IMR-90 (cell line): ENCODE results near the gene SOX1. TPM values are rescaled to one million over a fixed set of nuclear protein-coding genes. Genes with fewer than 3 reads are reported as not detected.

ENCODE experiments used
- ATAC-seq: fragments of 200-7000 bp; cut with Tn5 transposase; 2 replicates; pipeline ENCODE4 v1.9.1; 2020; ENCODE audit warnings: low read depth, mild to moderate bottlenecking, moderate library complexity
- BruUV-seq: library from RNA; stranded (reverse); fragments of 400-500 nt; replicated peaks from 2 replicates; lab custom pipeline; 2021; lab: Mats Ljungman, UMichigan
- CTCF ChIA-PET: fragments of 300-600 bp; formaldehyde crosslinking; extraction: SDS; loops from one replicate; lab custom pipeline; 2021; ENCODE audit warnings: antibody characterized with exemption; lab: Yijun Ruan, JAX
- POLR2A ChIA-PET: fragments of 300-600 bp; sonication (Branson Sonifier 250); formaldehyde crosslinking; loops from one replicate; lab custom pipeline; 2022; ENCODE audit warnings: antibody characterized with exemption; ENCODE audit not compliant: unreplicated experiment; lab: Charles Lee
- DNase-seq: peaks from one replicate; pipeline ENCODE4 v3.0.0; 2013
- H2AFZ ChIP-seq: replicated peaks from 2 replicates; pipeline ENCODE3; 2013; ENCODE audit warnings: low read length, mild to moderate bottlenecking; ENCODE audit not compliant: poor library complexity
- H2AK5ac ChIP-seq: 2 replicates; pipeline ENCODE4 v1.6.1; 2013; ENCODE audit warnings: low read depth, low read length, inconsistent platforms
- H2AK9ac ChIP-seq: replicated peaks from 2 replicates; pipeline ENCODE3; 2013; ENCODE audit warnings: mild to moderate bottlenecking, low read depth, low read length, moderate library complexity; ENCODE audit not compliant: poor library complexity
- H2BK120ac ChIP-seq: 2 replicates; pipeline ENCODE4 v1.6.1; 2013; ENCODE audit warnings: low read depth, low read length, inconsistent platforms
- H2BK15ac ChIP-seq: 3 replicates; pipeline ENCODE4 v1.6.1; 2013; ENCODE audit warnings: low read depth, low read length, inconsistent platforms
- H2BK20ac ChIP-seq: 2 replicates; pipeline ENCODE4 v1.6.1; 2013; ENCODE audit warnings: low read depth, mild to moderate bottlenecking, inconsistent platforms, low read length, moderate library complexity
- H2BK5ac ChIP-seq: 2 replicates; pipeline ENCODE4 v1.6.1; 2013; ENCODE audit warnings: mild to moderate bottlenecking, low read depth, low read length, inconsistent platforms; ENCODE audit not compliant: poor library complexity, severe bottlenecking
- H3K14ac ChIP-seq: replicated peaks from 2 replicates; pipeline ENCODE4 v1.6.1; 2013; ENCODE audit warnings: low read depth, low read length, inconsistent platforms
- H3K18ac ChIP-seq: 2 replicates; pipeline ENCODE4 v1.6.1; 2013; ENCODE audit warnings: low read depth, low read length, control low read depth
- H3K23ac ChIP-seq: 2 replicates; pipeline ENCODE4 v1.6.1; 2013; ENCODE audit warnings: low read depth, low read length, inconsistent platforms
- H3K27ac ChIP-seq: 2 replicates; pipeline ENCODE4 v1.5.1; 2013; ENCODE audit warnings: mild to moderate bottlenecking, control low read depth, low read length; ENCODE audit not compliant: insufficient read depth
- H3K27me3 ChIP-seq: 2 replicates; pipeline ENCODE4 v1.6.1; 2013; ENCODE audit warnings: low read length; ENCODE audit not compliant: control insufficient read depth, insufficient read depth
- H3K36me3 ChIP-seq: 2 replicates; pipeline ENCODE4 v1.6.1; 2013; ENCODE audit warnings: low read length, mixed read lengths; ENCODE audit not compliant: control insufficient read depth, insufficient read depth
- H3K4ac ChIP-seq: 2 replicates; pipeline ENCODE4 v1.6.1; 2013; ENCODE audit warnings: low read depth, low read length, inconsistent platforms
- H3K4me1 ChIP-seq: 2 replicates; pipeline ENCODE4 v1.6.1; 2013; ENCODE audit warnings: low read length, mixed read lengths; ENCODE audit not compliant: control insufficient read depth, insufficient read depth
- H3K4me2 ChIP-seq: 2 replicates; pipeline ENCODE4 v1.6.1; 2013; ENCODE audit warnings: low read depth, mild to moderate bottlenecking, control low read depth, low read length, moderate library complexity
- H3K4me3 ChIP-seq: 2 replicates; pipeline ENCODE4 v1.5.1; 2013; ENCODE audit warnings: low read depth, mild to moderate bottlenecking, control low read depth, low read length, moderate library complexity; ENCODE audit not compliant: insufficient read depth
- H3K56ac ChIP-seq: 2 replicates; pipeline ENCODE4 v1.6.1; 2013; ENCODE audit warnings: low read length, inconsistent platforms; ENCODE audit not compliant: insufficient read depth; ENCODE audit errors: extremely low read depth
- H3K79me1 ChIP-seq, 2 experiments: 2 replicates each; pipeline ENCODE4 v1.6.1; 2013; ENCODE audit warnings: low read length in 2 of 2, inconsistent platforms in 1 of 2, low read depth in 1 of 2
- H3K9ac ChIP-seq: 2 replicates; pipeline ENCODE4 v1.6.1; 2013; ENCODE audit warnings: low read depth, low read length, control low read depth
- H3K9me1 ChIP-seq: 2 replicates; pipeline ENCODE4 v1.6.1; 2013; ENCODE audit warnings: low read length, inconsistent platforms; ENCODE audit not compliant: insufficient read depth
- H3K9me3 ChIP-seq: 2 replicates; pipeline ENCODE4 v1.6.1; 2013; ENCODE audit warnings: low read length; ENCODE audit not compliant: control insufficient read depth, insufficient read depth
- H4K20me1 ChIP-seq: 2 replicates; pipeline ENCODE4 v1.6.1; 2013; ENCODE audit warnings: low read length, inconsistent platforms; ENCODE audit not compliant: insufficient read depth
- H4K5ac ChIP-seq: 2 replicates; pipeline ENCODE4 v1.6.1; 2013; ENCODE audit warnings: mild to moderate bottlenecking, low read depth, low read length, control low read depth
- H4K8ac ChIP-seq, 2 experiments: 2 replicates each; pipeline ENCODE4 v1.6.1; 2013; ENCODE audit warnings: low read depth in 2 of 2, low read length in 2 of 2, control low read depth in 1 of 2, inconsistent platforms in 1 of 2
- H4K91ac ChIP-seq: 2 replicates; pipeline ENCODE4 v1.6.1; 2013; ENCODE audit warnings: low read depth, low read length, inconsistent platforms; ENCODE audit not compliant: insufficient read depth
- BHLHE40 ChIP-seq: fragments of 150-350 bp; IDR thresholded peaks from 2 replicates; pipeline ENCODE4 v1.6.1; 2016; ENCODE audit warnings: mild to moderate bottlenecking, low read depth, low read length
- CEBPB ChIP-seq: IDR thresholded peaks from 2 replicates; pipeline ENCODE4 v1.6.1; 2012; ENCODE audit warnings: low read depth, low read length, improper control_type of control experiment
- CHD1 ChIP-seq: IDR thresholded peaks from 2 replicates; pipeline ENCODE4 v1.6.1; 2012; ENCODE audit warnings: low read depth, low read length, improper control_type of control experiment
- FOS ChIP-seq: fragments of 150-350 bp; IDR thresholded peaks from 2 replicates; pipeline ENCODE4 v1.6.1; 2016; ENCODE audit warnings: low read depth, low read length
- MAFK ChIP-seq: IDR thresholded peaks from 2 replicates; pipeline ENCODE4 v1.6.1; 2012; ENCODE audit warnings: low read depth, low read length, improper control_type of control experiment
- MAZ ChIP-seq: IDR thresholded peaks from 2 replicates; pipeline ENCODE4 v1.6.1; 2012; ENCODE audit warnings: low read depth, mild to moderate bottlenecking, low read length, improper control_type of control experiment, moderate library complexity, borderline replicate concordance
- MXI1 ChIP-seq: IDR thresholded peaks from 2 replicates; pipeline ENCODE4 v1.6.1; 2012; ENCODE audit warnings: low read depth, mild to moderate bottlenecking, low read length, moderate library complexity, borderline replicate concordance
- NFE2L2 ChIP-seq: fragments of 150-350 bp; IDR thresholded peaks from 2 replicates; pipeline ENCODE4 v1.6.1; 2016; ENCODE audit warnings: low read depth, mild to moderate bottlenecking, low read length
- POLR2A ChIP-seq: IDR thresholded peaks from 2 replicates; pipeline ENCODE4 v1.6.1; 2012; ENCODE audit warnings: mild to moderate bottlenecking, low read depth, low read length
- RAD21 ChIP-seq: IDR thresholded peaks from 2 replicates; pipeline ENCODE4 v1.6.1; 2012; ENCODE audit warnings: low read length, improper control_type of control experiment
- RCOR1 ChIP-seq: IDR thresholded peaks from 2 replicates; pipeline ENCODE4 v1.6.1; 2012; ENCODE audit warnings: mild to moderate bottlenecking, low read length, improper control_type of control experiment; ENCODE audit not compliant: insufficient replicate concordance
- RFX5 ChIP-seq: IDR thresholded peaks from 2 replicates; pipeline ENCODE4 v1.8.0; 2012; ENCODE audit warnings: low read depth, mild to moderate bottlenecking, low read length, moderate library complexity
- SMC3 ChIP-seq: fragments of 150-350 bp; IDR thresholded peaks from 2 replicates; pipeline ENCODE4 v1.6.1; 2016; ENCODE audit warnings: low read depth, mild to moderate bottlenecking, antibody characterized with exemption, low read length, moderate library complexity
- USF2 ChIP-seq: fragments of 150-350 bp; IDR thresholded peaks from 2 replicates; pipeline ENCODE4 v1.6.1; 2017; ENCODE audit warnings: mild to moderate bottlenecking, antibody characterized with exemption, low read length, low read depth
- WGBS, 2 experiments: methylation state at CpG; one replicate each; pipeline versions ENCODE4 v1.1.5 to v1.1.7; 2013; ENCODE audit warnings: missing lambda C conversion rate in 2 of 2; ENCODE audit not compliant: insufficient read length in 1 of 2; ENCODE audit errors: extremely low coverage in 2 of 2; 5-methylcytosine and 5-hydroxymethylcytosine counted together
- dilution Hi-C: fragments of 300-500 bp; cut with HindIII; formaldehyde crosslinking; loops from one replicate; pipeline ENCODE4 v1.14.3; 2018; ENCODE audit warnings: low sequenced_read_pairs; ENCODE audit not compliant: unreplicated experiment
- in situ Hi-C: fragments of 300-500 bp; cut with MboI; formaldehyde crosslinking; loops from 3 replicates; pipeline ENCODE4 v1.14.3; 2019; ENCODE audit warnings: low sequenced_read_pairs, inconsistent platforms, mixed read lengths
- intact Hi-C: fragments of 100-400 bp; cut with micrococcal nuclease; formaldehyde crosslinking; loops from 2 replicates; pipeline ENCODE4 v1.10.0; 2022
- polyA plus RNA-seq, 3 experiments: library from polyadenylated mRNA; depleted of rRNA; stranded (reverse); fragments of >200 nt; gene quantifications; 2 replicates each; pipeline ENCODE4 v1.2.3, GENCODE V29; 2012; ENCODE audit warnings: low replicate concordance in 1 of 3
- total RNA-seq: library from RNA; depleted of rRNA; stranded (reverse); fragments of >200 nt; gene quantifications from 2 replicates; pipeline ENCODE4 v1.2.3, GENCODE V29; 2012
- TF ChIP-seq, protein P1 (sequence below): conservative IDR thresholded peaks from 2 replicates; pipeline ENCODE4 v1.5.1; 2012; ENCODE audit warnings: mild to moderate bottlenecking, low read depth, low read length, improper control_type of control experiment
- TF ChIP-seq, protein P2 (sequence below): fragments of 150-350 bp; IDR thresholded peaks from 2 replicates; pipeline ENCODE4 v1.6.1; 2016; ENCODE audit warnings: low read depth, mild to moderate bottlenecking, low read length, moderate library complexity, borderline replicate concordance

The SOX1 gene
- total and polyA plus RNA-seq, 2 of the 4 experiments (the other 2 are of a cell fraction), result not detected

GRCh38 chr13:112029143-112029542 lies 37.8 kb upstream of the SOX1 start:
- no peak overlapping the region for H2AK9ac ChIP-seq
- no peak overlapping the region for H4K91ac ChIP-seq
- H2BK5ac ChIP-seq, result no peak overlapping the region
- no peak overlapping the region for H3K9ac ChIP-seq
- no peak overlapping the region for H4K8ac ChIP-seq
- no peak overlapping the region for H2BK20ac ChIP-seq
- no CpG with 5 or more reads among the region's 11 CpGs for WGBS, 2 experiments
- H4K20me1 ChIP-seq, result no peaks in the 10 kb centered on the region
- no peak overlapping the region for H3K56ac ChIP-seq
- no peak overlapping the region for H3K27ac ChIP-seq
- no peak overlapping the region for H3K4me3 ChIP-seq
- H2AK5ac ChIP-seq, result no peak overlapping the region
- H3K9me3 ChIP-seq, result peaks cover 52% of the 10 kb centered on the region
- no peaks in the 10 kb centered on the region for H3K27me3 ChIP-seq
- no peak overlapping the region for H2BK120ac ChIP-seq
- TF ChIP-seq RAD21 (no peak), RCOR1 (no peak), CEBPB (no peak), MXI1 (no peak), USF2 (no peak), FOS (no peak), RFX5 (no peak), NFE2L2 (no peak), BHLHE40 (no peak), SMC3 (no peak), MAZ (no peak), POLR2A (no peak), MAFK (no peak), CHD1 (no peak)
- TF ChIP-seq, protein P1, sequence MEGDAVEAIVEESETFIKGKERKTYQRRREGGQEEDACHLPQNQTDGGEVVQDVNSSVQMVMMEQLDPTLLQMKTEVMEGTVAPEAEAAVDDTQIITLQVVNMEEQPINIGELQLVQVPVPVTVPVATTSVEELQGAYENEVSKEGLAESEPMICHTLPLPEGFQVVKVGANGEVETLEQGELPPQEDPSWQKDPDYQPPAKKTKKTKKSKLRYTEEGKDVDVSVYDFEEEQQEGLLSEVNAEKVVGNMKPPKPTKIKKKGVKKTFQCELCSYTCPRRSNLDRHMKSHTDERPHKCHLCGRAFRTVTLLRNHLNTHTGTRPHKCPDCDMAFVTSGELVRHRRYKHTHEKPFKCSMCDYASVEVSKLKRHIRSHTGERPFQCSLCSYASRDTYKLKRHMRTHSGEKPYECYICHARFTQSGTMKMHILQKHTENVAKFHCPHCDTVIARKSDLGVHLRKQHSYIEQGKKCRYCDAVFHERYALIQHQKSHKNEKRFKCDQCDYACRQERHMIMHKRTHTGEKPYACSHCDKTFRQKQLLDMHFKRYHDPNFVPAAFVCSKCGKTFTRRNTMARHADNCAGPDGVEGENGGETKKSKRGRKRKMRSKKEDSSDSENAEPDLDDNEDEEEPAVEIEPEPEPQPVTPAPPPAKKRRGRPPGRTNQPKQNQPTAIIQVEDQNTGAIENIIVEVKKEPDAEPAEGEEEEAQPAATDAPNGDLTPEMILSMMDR, result no peak
- TF ChIP-seq, protein P2, sequence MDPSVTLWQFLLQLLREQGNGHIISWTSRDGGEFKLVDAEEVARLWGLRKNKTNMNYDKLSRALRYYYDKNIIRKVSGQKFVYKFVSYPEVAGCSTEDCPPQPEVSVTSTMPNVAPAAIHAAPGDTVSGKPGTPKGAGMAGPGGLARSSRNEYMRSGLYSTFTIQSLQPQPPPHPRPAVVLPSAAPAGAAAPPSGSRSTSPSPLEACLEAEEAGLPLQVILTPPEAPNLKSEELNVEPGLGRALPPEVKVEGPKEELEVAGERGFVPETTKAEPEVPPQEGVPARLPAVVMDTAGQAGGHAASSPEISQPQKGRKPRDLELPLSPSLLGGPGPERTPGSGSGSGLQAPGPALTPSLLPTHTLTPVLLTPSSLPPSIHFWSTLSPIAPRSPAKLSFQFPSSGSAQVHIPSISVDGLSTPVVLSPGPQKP, result no peak
- H3K4me2 ChIP-seq, result no peak overlapping the region
- no peak overlapping the region for H3K23ac ChIP-seq
- ChIA-PET POLR2A (no interaction called here), CTCF (no interaction called here)
- H2AFZ ChIP-seq, result no peak overlapping the region
- no peaks in the 10 kb centered on the region for H3K9me1 ChIP-seq
- DNase-seq (no peak), ATAC-seq (no peak)
- H2BK15ac ChIP-seq, result no peak overlapping the region
- BruUV-seq, result no TSS peak
- no peaks in the 10 kb centered on the region for H3K4me1 ChIP-seq
- dilution Hi-C loops, result no loop called here
- H3K4ac ChIP-seq, result no peak overlapping the region
- H4K5ac ChIP-seq, result no peak overlapping the region
- in situ Hi-C loops, result no loop called here
- no peak overlapping the region for H3K14ac ChIP-seq
- no peaks in the 10 kb centered on the region for H3K79me1 ChIP-seq
- no peak overlapping the region for H3K18ac ChIP-seq
- intact Hi-C loops, result no loop called here
- H3K36me3 ChIP-seq, result no peaks in the 10 kb centered on the region
